HL-60 (cell line): ENCODE measurements around the gene ERAS.
"Not testable (repeated sequence)": the region's sequence is repeated elsewhere in the genome, so short reads cannot be mapped to it uniquely, and the experiment has no call there.

Experiments
- DNase-seq, 2 experiments: peaks; one replicate each; pipeline ENCODE4 v3.0.0-alpha.2; 2010 to 2020; ENCODE audit warnings: low read depth in 1 of 2, low spot score in 1 of 2
- H3K27ac ChIP-seq: fragments of 250-450 bp; sonication (Bioruptor Pico); replicated peaks from 2 replicates; pipeline ENCODE4 v1.5.1; 2020; ENCODE audit warnings: mild to moderate bottlenecking, moderate library complexity
- H3K27me3 ChIP-seq: fragments of 250-450 bp; sonication (Bioruptor Pico); 2 replicates; pipeline ENCODE4 v1.5.1; 2021; ENCODE audit warnings: mild to moderate bottlenecking, moderate library complexity; ENCODE audit not compliant: insufficient read depth, poor library complexity, severe bottlenecking
- H3K4me3 ChIP-seq: replicated peaks from 2 replicates; pipeline ENCODE4 v1.5.1; 2011; ENCODE audit warnings: mild to moderate bottlenecking, control low read depth, low read length; ENCODE audit not compliant: insufficient read depth
- GABPA ChIP-seq: IDR thresholded peaks from 2 replicates; pipeline ENCODE4 v1.6.1; 2012; ENCODE audit warnings: low read depth
- POLR2AphosphoS5 ChIP-seq: IDR thresholded peaks from 2 replicates; pipeline ENCODE4 v1.6.1; 2012; ENCODE audit warnings: low read depth
- SPI1 ChIP-seq: IDR thresholded peaks from 2 replicates; pipeline ENCODE4 v1.6.1; 2012; ENCODE audit warnings: low read depth, mild to moderate bottlenecking, borderline replicate concordance
- TF ChIP-seq, protein P1 (sequence below): IDR thresholded peaks from one replicate; pipeline ENCODE4 v1.5.1; 2011; ENCODE audit warnings: low read length, control low read depth, inconsistent platforms; ENCODE audit not compliant: insufficient read depth
- TF ChIP-seq, protein P2 (sequence below): IDR thresholded peaks from 2 replicates; pipeline ENCODE4 v1.6.1; 2012; ENCODE audit warnings: low read depth; ENCODE audit not compliant: insufficient replicate concordance

The ERAS gene

GRCh38 chrX:48864210-48864609, 37.9 kb downstream of the ERAS start:
- TF ChIP-seq, protein P1, sequence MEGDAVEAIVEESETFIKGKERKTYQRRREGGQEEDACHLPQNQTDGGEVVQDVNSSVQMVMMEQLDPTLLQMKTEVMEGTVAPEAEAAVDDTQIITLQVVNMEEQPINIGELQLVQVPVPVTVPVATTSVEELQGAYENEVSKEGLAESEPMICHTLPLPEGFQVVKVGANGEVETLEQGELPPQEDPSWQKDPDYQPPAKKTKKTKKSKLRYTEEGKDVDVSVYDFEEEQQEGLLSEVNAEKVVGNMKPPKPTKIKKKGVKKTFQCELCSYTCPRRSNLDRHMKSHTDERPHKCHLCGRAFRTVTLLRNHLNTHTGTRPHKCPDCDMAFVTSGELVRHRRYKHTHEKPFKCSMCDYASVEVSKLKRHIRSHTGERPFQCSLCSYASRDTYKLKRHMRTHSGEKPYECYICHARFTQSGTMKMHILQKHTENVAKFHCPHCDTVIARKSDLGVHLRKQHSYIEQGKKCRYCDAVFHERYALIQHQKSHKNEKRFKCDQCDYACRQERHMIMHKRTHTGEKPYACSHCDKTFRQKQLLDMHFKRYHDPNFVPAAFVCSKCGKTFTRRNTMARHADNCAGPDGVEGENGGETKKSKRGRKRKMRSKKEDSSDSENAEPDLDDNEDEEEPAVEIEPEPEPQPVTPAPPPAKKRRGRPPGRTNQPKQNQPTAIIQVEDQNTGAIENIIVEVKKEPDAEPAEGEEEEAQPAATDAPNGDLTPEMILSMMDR, result no peak
- TF ChIP-seq GABPA (no peak), POLR2AphosphoS5 (no peak), SPI1 (no peak)
- TF ChIP-seq, protein P2, sequence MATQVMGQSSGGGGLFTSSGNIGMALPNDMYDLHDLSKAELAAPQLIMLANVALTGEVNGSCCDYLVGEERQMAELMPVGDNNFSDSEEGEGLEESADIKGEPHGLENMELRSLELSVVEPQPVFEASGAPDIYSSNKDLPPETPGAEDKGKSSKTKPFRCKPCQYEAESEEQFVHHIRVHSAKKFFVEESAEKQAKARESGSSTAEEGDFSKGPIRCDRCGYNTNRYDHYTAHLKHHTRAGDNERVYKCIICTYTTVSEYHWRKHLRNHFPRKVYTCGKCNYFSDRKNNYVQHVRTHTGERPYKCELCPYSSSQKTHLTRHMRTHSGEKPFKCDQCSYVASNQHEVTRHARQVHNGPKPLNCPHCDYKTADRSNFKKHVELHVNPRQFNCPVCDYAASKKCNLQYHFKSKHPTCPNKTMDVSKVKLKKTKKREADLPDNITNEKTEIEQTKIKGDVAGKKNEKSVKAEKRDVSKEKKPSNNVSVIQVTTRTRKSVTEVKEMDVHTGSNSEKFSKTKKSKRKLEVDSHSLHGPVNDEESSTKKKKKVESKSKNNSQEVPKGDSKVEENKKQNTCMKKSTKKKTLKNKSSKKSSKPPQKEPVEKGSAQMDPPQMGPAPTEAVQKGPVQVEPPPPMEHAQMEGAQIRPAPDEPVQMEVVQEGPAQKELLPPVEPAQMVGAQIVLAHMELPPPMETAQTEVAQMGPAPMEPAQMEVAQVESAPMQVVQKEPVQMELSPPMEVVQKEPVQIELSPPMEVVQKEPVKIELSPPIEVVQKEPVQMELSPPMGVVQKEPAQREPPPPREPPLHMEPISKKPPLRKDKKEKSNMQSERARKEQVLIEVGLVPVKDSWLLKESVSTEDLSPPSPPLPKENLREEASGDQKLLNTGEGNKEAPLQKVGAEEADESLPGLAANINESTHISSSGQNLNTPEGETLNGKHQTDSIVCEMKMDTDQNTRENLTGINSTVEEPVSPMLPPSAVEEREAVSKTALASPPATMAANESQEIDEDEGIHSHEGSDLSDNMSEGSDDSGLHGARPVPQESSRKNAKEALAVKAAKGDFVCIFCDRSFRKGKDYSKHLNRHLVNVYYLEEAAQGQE, result no peak
- Histone ChIP-seq H3K27me3 (no peaks in the 10 kb centered on the region), H3K27ac (no peak overlapping the region), H3K4me3 (no peak overlapping the region)
- DNase-seq, result no peak

DNA sequence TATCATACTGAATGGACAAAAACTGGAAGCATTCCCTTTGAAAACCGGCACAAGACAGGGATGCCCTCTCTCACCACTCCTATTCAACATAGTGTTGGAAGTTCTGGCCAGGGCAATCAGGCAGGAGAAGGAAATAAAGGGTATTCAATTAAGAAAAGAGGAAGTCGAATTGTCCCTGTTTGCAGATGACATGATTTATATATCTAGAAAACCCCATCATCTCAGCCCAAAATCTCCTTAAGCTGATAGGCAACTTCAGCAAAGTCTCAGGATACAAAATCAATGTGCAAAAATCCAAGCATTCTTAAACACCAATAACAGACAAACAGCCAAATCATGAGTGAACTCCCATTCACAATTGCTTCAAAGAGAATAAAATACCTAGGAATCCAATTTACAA, 45.7 kb downstream of the ERAS start:
- not testable (repeated sequence) for DNase-seq, H3K27me3 ChIP-seq, H3K27ac ChIP-seq, H3K4me3 ChIP-seq

DNA sequence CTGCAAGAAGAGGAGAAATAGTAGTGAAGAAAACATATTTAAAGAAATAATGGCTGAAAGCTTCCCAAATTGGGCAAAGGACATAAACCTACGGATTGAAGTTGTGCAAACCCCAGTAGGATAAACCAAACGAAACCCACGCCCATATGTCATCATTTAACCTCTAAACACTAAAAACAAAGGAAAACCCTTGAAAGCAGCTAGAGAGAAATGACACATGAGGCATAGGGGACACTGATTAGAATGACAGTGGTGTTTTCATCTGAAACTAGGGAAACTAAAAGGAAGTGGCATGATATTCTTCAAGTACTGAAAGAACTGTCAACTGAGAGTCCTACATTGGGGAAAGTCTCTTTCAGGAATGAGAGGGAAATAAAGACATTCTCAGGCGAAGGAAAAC, 50.6 kb downstream of the ERAS start:
- H3K27ac ChIP-seq, DNase-seq, H3K4me3 ChIP-seq, H3K27me3 ChIP-seq: not testable (repeated sequence)
